HG03045 (cell line): Measurements from ENCODE around the gene KLB.
A peak's percentile ranks its signal among the peaks of the same experiment; 100 is the strongest.

Source experiments
- ATAC-seq: cut with Tn5 transposase; IDR thresholded peaks from one replicate; pipeline ENCODE4 v1.9.1; 2021; ENCODE audit warnings: mild to moderate bottlenecking, moderate library complexity; ENCODE audit not compliant: unreplicated experiment

Gene KLB

DNA sequence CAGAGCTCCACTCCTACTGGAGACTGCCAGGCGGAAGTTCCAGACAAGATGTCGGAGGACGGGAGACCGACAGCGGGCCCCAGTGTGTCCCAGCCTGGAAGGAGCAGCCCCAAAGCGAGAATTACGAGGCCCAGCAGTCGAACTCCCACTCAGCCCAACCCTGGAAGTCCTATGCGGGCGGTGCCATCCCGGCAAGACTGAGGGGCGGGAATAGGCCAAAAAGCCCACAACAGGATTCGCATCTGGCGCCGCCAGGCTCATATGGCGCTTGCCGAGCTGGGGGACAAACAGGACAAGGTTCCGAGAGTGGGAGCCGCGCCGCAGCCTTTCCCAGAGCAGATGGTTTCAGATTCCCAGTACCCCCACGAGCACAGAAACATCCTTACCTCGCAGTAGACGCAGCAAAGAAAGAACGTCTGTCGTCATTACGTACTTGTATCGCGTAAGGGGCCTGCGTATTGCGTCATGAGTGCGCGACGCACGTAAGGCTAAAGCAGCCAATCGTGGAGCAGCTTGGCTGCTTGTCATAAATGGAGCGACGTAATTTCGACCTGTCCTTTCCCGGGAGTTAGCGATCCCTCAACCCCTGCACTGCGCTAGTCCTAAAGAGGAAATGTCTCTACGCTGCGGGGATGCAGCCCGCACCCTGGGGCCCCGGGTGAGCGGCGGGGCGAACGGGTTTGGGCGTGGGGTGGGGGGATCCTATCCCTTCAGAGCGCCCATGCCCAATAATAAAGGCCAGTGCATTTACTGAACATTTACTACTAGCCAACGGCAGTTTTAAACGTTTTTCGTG lies 52.0 kb downstream of the KLB start, which contains the start of the genes LIAS and RPL9:
Gene LIAS, plus strand, starts transcription at position 552 of the 796 bp plus-strand sequence. Its CDS starts 62 bp downstream, at position 614.
Gene RPL9, minus strand, starts transcription at position 418 of the 796 bp plus-strand sequence. CDS start 483 bp downstream, outside the sequence.
- peak; percentile 83 for ATAC-seq

DNA sequence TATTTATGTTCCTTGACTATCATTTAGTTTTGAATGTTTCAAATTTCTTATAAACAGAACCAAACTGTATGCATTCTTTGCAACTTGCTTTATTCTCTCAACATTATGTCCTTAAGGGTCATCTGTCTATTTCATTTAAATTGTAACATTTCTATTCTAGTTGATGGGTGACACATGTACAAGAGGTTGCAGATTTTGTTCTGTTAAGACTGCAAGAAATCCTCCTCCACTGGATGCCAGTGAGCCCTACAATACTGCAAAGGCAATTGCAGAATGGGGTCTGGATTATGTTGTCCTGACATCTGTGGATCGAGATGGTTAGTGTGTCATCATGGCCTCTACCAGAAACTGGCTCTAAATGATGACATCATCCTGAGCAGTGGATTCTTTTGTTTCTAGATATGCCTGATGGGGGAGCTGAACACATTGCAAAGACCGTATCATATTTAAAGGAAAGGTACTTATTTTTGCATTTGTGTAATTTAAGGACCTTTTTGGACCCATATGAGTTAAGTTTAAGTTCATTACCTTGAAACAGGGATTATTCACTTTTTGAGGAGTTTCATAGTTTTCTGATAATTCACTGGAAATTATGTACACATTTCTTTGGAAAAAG lies 58.3 kb downstream of the KLB start:
- no peak for ATAC-seq

DNA sequence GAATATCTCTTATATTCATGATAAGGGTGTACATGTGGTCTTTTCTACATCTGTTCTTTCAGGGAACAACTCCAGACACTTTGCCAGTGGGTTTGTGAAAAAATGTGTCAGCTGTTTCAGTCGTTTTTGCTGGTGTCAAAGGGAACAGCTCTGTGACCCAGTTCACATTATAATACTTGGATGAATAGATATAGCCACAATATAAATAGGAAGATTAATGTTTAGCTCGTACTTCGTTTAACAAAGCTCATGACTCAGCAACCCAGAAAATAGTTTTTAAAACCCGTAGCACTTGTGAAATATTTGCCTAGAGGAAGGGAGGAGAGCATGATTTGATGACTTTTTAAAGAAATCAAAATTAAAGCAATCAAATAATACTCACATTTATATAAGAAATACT lies 60.0 kb downstream of the KLB start:
- ATAC-seq = no peak

DNA sequence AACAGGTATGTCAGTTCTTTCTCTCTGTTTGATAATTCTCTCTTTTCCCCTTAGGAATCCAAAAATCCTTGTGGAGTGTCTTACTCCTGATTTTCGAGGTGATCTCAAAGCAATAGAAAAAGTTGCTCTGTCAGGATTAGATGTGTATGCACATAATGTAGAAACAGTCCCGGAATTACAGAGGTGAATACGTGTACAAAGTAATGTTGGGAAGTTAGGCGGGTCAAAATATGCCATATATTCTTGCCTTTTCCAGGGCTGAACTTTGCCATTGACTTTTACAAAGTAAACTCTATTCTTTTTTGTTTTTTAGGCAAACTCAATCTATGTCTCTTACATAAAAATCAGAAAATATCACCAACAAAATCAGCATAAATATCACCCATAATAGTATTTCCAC lies 60.7 kb downstream of the KLB start:
- ATAC-seq = no peak

DNA sequence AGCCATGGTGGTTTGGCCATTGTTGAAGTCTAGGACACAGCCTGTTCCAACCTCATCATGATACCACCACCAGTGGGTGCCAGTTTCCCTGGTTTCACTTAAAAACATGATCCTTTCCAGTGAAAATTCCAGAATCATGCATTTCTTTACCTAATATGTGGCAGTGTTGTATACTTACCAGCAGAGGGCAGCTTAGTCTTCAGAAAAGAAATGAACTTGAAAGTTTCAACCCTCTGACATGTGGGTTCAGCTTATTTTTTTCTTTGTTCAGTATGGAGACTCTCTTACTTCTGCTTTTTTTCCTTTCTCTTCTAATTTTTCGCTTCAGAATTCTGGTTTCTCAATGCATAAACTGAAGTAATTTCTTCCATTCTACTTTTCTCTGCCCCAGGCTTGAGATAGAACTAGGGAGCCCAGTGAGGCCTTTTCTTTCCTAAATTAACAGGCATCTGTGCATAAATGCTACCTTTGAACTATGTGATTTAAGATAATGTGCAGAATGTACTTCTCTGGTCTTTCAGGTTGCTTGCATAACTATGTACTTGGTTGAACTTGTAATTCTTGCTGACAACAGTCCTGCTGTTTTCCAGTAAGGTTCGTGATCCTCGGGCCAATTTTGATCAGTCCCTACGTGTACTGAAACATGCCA lies 62.8 kb downstream of the KLB start:
- ATAC-seq = no peak

DNA sequence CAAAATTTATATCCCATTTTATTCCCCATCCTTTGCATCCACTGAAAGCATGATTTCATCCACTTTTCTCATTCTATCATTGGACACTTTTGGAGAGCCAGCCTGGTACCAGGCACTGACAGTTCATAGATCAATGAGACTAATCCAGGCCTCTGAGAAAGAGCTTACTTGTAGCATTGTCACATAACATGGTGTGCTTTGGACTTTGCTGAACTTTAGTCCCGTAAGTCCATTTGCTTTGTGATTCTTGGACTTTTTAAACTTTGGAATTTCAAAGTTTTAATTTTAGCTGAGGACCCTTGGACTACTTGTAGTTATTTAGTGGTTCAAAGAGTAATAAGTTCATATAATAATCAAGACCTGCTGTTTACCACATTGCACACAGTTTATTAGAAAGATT lies 63.7 kb downstream of the KLB start:
- no peak for ATAC-seq

DNA sequence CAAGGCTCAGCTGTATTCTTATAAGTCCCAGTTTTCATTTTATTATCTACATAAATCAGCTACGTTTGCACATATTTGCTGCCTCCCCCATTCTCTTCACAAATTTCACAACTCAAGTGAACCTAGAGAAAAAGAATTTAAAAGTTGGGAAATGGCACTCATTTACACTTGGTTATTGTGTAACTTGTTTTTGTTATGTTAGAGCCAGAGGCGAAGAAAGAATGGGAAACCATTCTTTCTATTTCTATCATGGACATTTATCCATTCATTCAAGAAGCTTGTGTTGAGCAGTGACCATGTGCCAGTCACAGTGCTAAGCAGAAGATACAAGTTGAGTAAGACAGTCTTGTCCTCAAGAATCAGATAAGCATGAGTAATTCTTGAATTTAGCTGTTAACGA lies 65.7 kb downstream of the KLB start:
- ATAC-seq = no peak

DNA sequence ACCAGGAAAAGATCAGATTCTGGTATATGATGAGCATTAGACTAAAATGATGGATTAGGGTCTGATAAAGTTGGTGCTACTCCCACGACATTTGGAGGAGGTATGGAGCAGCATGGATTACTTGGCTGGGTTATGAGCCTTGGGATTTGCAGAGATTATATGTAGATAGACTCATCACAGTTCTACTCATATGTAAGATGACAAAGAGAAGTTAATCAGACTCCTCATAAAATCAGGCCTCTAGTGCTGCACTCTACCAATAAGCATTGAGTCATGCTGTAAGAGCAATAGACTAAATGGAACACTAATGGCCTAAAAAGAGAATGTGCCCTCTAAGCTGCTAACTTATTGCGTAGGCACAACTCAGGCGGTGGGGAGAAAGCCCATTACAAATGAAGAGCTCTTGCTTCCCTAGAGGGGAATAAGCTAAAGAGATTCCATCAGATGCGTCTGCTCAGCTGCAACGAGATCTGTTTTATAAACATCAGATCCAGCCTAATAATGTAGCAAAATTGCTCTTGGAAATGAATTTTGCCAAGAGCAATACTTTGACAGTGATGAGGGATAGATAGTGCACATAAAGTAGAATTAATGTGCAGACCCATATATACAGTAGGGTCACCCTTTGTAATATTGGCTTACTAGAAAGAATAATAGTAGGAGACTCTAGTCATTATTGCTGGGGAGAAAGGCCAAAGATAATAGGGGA lies 69.6 kb downstream of the KLB start:
- no peak for ATAC-seq

DNA sequence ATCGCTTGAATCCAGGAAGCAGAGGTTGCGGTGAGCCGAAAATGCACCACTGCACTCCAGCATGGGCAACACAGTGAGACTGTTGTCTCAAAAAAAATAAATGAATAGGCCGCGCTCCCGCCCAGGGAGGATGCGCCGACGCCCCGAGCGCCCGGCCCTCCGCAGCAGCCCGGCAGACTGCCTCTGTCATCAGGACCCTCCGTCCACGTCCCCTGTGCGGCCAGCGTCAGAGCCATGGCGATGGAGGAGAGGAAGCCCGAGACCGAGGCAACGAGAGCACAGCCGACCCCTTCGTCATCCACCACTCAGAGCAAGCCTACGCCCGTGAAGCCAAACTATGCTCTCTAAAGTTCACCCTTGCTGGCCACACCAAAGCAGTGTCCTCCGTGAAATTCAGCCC lies 73.5 kb downstream of the KLB start:
- no peak for ATAC-seq

DNA sequence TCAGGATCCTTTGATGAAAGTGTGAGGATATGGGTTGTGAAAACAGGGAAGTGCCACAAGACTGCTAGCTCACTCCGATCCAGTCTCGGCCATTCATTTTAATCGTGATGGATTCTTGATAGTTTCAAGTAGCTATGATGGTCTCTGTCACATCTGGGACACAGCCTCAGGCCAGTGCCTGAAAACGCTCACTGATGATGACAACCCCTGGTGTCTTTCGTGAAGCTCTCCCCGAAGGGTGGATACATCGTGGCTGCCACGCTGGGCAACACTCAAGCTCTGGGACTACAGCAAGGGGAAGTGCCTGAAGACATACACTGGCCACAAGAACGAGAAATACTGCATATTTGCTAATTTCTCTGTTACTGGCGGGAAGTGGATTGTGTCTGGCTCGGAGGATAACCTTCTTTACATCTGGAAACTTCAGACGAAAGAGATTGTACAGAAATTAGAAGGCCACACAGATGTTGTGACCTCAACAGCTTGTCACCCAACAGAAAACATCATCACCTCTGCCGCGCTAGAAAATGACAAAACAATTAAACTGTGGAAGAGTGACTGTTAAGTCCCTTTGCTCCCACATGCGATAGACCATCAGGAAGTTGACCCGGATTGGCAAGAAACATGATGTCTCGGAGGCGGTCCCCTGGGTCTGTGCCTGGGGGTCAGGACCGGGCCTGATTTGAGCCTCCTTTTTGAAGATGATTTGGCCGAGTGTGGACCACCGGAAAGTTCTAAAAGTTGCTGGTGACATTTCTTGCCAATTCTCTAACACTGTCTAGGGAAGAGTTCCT lies 74.4 kb downstream of the KLB start:
- ATAC-seq = no peak

DNA sequence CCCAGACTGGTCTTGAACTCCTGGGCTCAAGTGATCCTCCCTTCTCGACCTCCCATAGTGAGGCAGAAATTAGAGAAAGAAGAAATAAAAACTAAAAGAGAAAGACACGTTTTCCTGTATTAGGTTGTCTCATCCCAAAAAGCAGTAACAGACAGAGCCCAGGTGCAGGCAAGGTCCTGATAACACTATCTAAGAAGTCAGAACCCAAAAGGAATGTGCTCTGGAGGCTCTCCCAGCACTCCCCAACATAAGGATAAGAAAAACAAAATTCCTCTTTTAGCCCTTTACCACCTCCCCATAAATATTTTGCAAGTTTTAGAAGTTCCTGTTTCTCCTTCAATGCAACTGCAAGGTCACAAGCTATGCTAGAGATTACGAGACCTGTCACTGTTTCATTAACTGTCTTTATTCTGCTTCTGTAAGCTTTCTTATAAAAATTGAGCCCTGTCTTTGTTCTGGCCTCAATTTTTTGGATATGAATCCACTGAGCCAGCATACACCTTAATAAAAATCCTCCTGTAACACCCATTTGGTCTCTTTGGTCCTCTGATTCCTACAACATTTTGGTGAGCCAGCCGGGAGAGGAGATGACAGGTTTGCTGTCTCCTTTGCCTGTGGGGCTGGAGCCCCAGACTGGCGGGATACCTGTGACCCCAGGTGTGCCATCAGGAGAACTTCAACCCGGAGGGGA lies 78.0 kb downstream of the KLB start:
- ATAC-seq = no peak

DNA sequence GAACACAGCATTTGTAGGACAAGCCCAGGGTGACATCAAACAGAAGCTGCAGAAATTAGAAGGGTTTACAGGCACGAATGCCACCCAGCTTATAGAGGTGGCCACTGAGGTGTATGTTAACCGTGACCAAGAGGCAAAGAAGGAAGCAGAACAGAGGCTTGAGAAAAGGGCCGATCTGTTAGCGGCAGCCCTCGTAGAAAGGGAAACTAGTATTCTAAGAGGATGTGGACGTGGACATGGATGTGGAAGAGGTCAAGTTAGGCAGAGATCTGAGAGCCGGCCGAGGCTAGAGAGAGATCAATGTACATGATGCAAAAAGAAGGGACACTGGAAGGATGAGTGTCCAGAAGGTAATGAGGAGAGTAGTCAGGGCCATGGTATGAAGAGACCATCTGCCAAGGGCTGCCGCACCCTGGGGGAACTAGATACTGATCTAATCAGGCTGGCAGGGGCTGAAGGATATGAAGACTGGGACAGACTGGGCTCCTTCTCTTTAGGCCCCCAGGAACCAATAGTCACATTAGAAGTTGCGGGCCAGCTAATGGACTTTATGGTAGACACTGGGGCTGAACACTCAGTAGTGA lies 79.6 kb downstream of the KLB start:
- no peak for ATAC-seq

DNA sequence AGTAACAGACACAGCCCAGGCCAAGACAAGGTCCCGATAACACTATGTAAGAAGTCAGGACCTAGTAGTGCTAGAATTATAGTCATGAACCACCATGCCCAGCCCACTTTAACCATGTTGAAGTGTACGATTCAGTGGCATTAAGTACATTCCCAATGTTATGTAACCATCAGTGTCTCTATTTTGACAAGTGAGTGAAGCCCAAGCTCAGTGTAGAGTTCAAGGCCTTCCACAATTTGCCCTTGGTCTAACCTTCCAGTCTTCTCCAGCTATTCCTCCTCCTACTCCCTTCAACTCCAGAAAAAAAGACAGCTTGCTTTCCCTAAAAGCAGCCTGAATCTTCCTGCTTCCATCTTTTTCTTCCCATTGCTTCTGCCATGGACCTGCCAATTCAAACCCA lies 83.6 kb downstream of the KLB start:
- no peak for ATAC-seq

DNA sequence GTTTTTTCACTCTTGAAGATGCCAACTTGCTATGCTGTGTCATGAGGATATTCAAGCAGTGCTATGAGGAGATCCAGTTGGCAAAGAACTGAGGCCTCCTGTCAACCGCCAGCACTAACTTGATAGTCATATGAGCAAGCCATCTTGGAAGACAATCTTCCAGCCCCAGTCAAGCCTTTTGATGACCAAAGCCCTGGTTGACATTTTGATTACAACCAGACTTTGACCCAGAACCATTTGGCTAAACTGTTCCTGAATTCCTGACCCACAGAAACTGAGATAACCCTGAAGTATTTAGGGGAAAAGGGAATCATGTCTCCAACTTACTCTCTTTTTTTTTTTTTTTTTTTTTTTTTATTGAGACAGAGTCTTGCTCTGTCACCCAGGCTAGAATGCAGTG lies 87.6 kb downstream of the KLB start:
- no peak for ATAC-seq

DNA sequence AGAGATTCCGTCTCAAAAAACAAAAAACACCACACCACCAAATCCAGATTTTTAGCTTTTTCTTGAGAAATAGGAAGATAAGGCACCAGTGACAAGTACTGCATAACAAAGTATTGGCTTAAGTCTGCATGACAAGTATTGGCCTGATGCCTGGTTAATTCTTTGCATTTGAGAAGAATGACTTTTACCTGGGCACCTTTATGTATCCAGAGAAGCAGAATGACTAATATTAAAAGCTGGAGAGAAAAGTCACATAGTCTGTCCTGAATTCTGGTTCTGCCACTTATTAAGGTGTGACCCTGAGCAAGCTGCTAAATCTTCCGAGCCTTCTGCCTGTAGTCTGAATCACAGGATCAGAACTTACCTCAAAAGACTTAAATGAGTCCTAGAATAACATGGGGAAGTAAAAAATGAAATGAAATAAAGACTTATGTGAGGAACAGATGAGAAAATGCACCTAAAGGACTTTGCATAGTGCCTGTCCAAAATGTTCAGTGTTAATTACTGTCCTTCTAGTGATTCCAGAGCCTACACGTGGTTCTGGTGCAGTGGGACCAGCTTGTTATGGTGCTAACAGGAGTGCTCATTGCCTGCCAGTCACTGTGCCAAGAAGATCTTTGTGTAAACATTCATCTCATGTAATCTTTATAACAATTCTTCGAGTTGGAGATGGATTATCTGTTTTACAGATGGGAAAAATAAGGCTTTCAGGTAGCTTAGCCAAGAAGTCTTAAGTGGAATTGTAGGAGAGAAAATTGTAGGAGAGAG lies 88.9 kb downstream of the KLB start:
- ATAC-seq = no peak

DNA sequence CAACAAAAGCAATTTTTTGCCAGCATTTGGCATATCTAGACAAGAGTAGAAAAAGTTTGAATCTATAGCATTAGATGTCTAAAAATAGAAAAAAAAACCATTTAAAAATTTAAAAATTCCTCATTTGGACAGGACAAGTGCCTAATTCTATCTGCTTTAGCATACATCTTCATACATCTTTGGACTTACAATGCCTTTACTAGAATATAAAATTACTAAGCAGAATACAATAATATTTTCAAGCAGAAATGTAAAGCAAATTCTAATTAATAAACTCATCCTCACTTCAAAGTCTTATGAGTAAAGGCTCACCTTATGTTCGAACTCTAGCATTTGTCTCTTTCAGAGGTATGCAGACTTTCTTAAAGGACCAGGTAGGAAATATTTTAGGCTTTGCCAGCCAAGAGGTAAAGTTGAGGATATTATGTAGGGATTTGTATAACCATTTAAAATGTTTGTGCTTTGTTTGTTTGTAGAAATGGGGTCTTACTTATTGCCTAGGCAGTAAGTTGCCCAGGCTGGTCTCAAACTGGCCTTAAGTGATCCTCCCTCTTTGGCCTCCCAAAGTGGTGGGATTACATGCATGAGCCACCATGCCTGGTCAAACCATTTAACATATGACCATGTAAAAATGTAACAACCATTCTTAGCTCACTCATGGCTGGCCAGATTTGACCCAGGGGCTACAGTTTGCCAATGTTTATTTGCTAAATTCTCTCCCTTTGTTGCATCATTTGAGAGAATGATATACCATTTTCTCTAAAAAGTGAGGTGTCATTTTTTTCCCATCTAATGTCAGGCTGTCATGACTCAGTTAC lies 91.4 kb downstream of the KLB start:
- no peak for ATAC-seq

DNA sequence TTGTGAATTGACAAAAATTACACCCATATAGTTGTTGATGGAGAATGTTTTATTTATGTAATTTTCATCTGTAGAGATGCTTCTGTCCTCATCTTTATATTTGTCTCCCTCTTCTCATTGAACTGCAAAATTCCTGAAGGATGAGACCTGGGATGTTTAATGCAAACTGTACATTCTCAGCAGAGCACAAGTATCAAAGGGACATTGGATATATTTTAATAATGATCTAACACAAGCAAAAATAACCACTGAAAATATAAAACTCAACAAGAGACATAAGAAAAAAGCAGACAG lies 91.9 kb downstream of the KLB start:
- no peak for ATAC-seq
